Measurements from ENCODE around the gene ISCA2.

- TF ChIP-seq CTCF (IDR thresholded peaks at IDR 0.05) (no peak), POLR2A (IDR thresholded peaks at IDR 0.05) (no peak), POLR2AphosphoS5 (IDR thresholded peaks at IDR 0.05; ENCODE audit: insufficient read depth in 1 of 2, low read depth in 1 of 2) (no peak)
Measured at GRCh38 chr14:74507085-74507484, 13.5 kb downstream of the ISCA2 start.

Measured in vagina (tissue), 2 donors.